Measurements from ENCODE around the gene COTL1. TPM values are rescaled to one million over a fixed set of nuclear protein-coding genes. Genes with fewer than 3 reads are reported as not detected.

Gene COTL1
- total RNA-seq, 1 donor: 134 TPM

DNA sequence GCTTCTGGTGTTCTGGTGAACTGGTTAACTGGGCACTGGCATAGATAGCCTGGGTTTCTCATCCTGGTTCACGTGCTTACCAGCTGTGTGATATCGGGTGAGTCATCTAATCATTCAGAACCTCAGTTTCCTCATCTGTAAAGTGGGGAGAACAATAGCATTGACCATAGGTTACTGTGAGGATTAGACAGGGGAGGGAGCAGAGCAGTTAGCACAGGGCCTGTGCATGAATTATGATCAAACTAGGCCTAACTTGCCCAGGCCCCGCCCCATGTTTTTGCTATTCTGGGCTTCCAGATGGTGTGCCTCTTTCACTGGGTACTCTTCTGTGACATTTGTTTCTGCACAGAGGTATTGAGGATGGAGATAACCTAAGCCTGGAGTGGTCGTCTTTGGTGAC lies 25.8 kb upstream of the COTL1 start:
- no peak overlapping the region for H3K4me3 ChIP-seq (ENCODE audit: low read depth, low read length)
- no peak for DNase-seq (ENCODE audit: low read depth)
- no peak for TF ChIP-seq CTCF (IDR thresholded peaks at IDR 0.05; ENCODE audit: insufficient read depth, low read length)

DNA sequence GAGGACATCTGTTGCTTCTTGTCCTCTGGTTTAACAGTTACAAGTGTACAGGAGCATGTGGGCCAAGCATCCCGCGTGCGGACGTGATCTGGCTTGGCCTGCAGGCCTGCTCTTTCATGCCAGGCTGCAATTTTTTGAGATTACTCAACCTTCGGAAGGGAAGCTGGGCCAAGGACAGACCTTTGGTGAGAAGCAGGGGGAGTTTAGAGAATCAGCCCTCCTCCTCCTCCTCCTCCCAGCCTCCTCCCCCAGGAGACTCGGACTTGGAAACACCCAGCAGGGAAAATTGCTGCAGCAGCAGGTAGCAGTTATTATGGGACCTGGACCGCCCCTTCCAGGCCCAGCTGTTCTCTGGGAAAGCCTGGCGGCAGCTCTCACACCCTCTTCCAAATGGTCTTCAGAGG lies 25.3 kb upstream of the COTL1 start:
- peak; percentile 97 for DNase-seq (ENCODE audit: low read depth)
- no peak overlapping the region for H3K4me3 ChIP-seq (ENCODE audit: low read depth, low read length)
- TF ChIP-seq CTCF (IDR thresholded peaks at IDR 0.05; ENCODE audit: insufficient read depth, low read length): no peak

- TF ChIP-seq CTCF (IDR thresholded peaks at IDR 0.05; ENCODE audit: insufficient read depth, low read length): no peak
- no peak for DNase-seq (ENCODE audit: low read depth)
- no peak overlapping the region for H3K4me3 ChIP-seq (ENCODE audit: low read depth, low read length)
Observed at GRCh38 chr16:84641643-84642358, 23.9 kb upstream of the COTL1 start.

DNA sequence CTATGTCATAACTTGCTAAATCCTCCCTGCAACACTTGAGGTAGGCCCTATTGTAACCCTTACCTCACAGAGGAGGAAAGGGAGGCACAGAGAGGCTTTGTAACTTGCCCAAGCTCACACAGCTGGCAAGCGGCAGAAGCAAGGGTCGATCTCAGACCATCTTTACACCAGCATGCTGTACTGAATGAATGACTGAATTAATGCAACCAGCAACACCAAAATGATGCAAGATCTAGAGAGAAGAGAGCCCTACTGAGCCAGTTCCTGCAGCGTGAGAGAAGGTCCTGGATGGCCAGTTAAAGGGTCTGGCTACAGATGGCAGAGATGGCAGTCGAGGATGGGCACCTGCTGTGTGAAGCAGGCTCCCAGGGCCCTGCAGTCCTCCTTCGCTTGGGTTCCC lies 22.3 kb upstream of the COTL1 start:
- H3K4me3 ChIP-seq (ENCODE audit: low read depth, low read length): no peak overlapping the region
- no peak for DNase-seq (ENCODE audit: low read depth)
- TF ChIP-seq CTCF (IDR thresholded peaks at IDR 0.05; ENCODE audit: insufficient read depth, low read length): no peak

DNA sequence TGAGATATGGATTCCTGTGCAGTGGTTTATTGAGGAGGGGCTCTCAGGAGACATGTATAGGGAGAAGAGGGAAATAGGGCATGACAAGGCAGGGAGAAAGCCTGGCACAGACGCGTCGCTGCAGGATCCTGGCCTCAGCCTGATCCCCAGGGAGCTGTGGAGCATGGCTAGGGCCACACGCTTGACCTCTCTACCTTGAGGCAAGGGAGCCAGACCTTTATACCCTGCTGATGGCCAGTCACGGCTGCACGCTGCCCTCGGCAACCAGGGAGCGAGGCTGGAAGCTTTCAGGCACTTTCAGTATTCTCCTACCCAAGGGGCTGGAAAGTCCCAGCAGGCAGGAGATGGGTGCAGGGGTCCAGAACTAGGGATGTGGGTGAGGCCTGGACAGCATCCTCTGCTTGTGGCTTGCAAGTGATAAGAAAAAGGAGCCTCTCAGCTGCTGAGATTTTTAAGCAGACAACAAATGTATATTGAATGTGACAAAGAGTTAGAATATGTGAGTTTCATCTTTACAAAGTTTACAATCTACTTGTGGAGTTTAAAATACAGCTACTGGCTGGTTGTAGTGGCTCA lies 20.4 kb upstream of the COTL1 start:
- no peak for TF ChIP-seq CTCF (IDR thresholded peaks at IDR 0.05; ENCODE audit: insufficient read depth, low read length)
- no peak for DNase-seq (ENCODE audit: low read depth)
- no peak overlapping the region for H3K4me3 ChIP-seq (ENCODE audit: low read depth, low read length)

DNA sequence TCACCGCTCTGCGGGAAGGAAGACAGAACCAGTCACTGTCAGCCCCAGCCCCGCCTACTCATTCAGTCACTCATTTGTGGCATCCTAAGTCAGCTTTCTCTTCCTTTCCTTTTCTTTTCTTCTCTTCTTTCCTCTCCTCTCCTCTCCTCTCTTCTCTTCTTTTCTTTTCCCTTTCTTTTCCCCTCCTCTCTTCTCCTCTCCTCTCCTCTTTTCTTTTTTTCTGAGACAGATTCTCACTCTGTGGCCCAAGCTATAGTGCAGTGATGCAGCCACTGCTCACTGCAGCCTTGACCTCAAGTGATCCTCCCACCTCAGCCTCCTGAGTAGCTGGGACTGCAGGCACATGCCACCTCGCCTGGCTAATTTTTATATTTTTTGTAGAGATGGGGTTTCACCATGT lies 19.8 kb upstream of the COTL1 start:
- TF ChIP-seq CTCF (IDR thresholded peaks at IDR 0.05; ENCODE audit: insufficient read depth, low read length): no peak
- DNase-seq (ENCODE audit: low read depth): no peak
- no peak overlapping the region for H3K4me3 ChIP-seq (ENCODE audit: low read depth, low read length)

All from fibroblast of the aortic adventitia (primary cell).